Nephron progenitor cell (in vitro differentiated cells): ENCODE measurements around the gene TSPAN5.
A peak's percentile ranks its signal among the peaks of the same experiment; 100 is the strongest.

ENCODE experiments used
- DNase-seq: peaks from one replicate; pipeline ENCODE4 v3.0.0; 2021
- H3K27ac Mint-ChIP-seq: 2 replicates; pipeline ENCODE4 v1.8.0; 2021; ENCODE audit warnings: mild to moderate bottlenecking, moderate library complexity, mixed read lengths
- H3K27me3 Mint-ChIP-seq: 2 replicates; pipeline ENCODE4 v1.8.0; 2021; ENCODE audit warnings: mild to moderate bottlenecking, low read depth, mixed read lengths; ENCODE audit not compliant: poor library complexity
- H3K36me3 Mint-ChIP-seq: 2 replicates; pipeline ENCODE4 v1.8.0; 2021; ENCODE audit warnings: low read depth, mixed read lengths
- H3K4me1 Mint-ChIP-seq: 2 replicates; pipeline ENCODE4 v1.8.0; 2021; ENCODE audit warnings: mixed read lengths
- H3K4me3 Mint-ChIP-seq: 2 replicates; pipeline ENCODE4 v1.8.0; 2021; ENCODE audit warnings: mild to moderate bottlenecking, moderate library complexity, mixed read lengths
- H3K9me3 Mint-ChIP-seq: 2 replicates; pipeline ENCODE4 v1.8.0; 2021; ENCODE audit warnings: mild to moderate bottlenecking, moderate library complexity, mixed read lengths
- CTCF ChIP-seq: fragments of 200-600 bp; sonication (generic); IDR thresholded peaks from 2 replicates; pipeline ENCODE4 v1.5.0; 2021; ENCODE audit warnings: antibody characterized with exemption

Gene TSPAN5

GRCh38 chr4:98521486-98521885 is 136.9 kb downstream of the TSPAN5 start:
- Mint-ChIP-seq H3K9me3 (peaks cover 11% of the 10 kb centered on the region), H3K4me3 (no peak overlapping the region), H3K27ac (peak overlapping the region; percentile 33), H3K36me3 (peaks cover 15% of the 10 kb centered on the region), H3K27me3 (no peaks in the 10 kb centered on the region), H3K4me1 (peaks cover 68% of the 10 kb centered on the region)
- no peak for TF ChIP-seq CTCF
- DNase-seq = no peak

GRCh38 chr4:98519268-98519977 is 139.0 kb downstream of the TSPAN5 start:
- H3K27me3 Mint-ChIP-seq = no peaks in the 10 kb centered on the region
- TF ChIP-seq CTCF = no peak
- peaks cover 79% of the 10 kb centered on the region for H3K4me1 Mint-ChIP-seq
- DNase-seq = no peak
- H3K36me3 Mint-ChIP-seq = peaks cover 22% of the 10 kb centered on the region
- H3K27ac Mint-ChIP-seq = peak overlapping the region; percentile 18
- no peak overlapping the region for H3K4me3 Mint-ChIP-seq
- H3K9me3 Mint-ChIP-seq = peaks cover 14% of the 10 kb centered on the region

GRCh38 chr4:98518559-98519267 is 139.7 kb downstream of the TSPAN5 start:
- Mint-ChIP-seq H3K36me3 (peaks cover 22% of the 10 kb centered on the region), H3K4me3 (no peak overlapping the region), H3K9me3 (peaks cover 14% of the 10 kb centered on the region), H3K27ac (peak overlapping the region; percentile 77), H3K27me3 (no peaks in the 10 kb centered on the region), H3K4me1 (peaks cover 81% of the 10 kb centered on the region)
- no peak for TF ChIP-seq CTCF
- no peak for DNase-seq

DNA sequence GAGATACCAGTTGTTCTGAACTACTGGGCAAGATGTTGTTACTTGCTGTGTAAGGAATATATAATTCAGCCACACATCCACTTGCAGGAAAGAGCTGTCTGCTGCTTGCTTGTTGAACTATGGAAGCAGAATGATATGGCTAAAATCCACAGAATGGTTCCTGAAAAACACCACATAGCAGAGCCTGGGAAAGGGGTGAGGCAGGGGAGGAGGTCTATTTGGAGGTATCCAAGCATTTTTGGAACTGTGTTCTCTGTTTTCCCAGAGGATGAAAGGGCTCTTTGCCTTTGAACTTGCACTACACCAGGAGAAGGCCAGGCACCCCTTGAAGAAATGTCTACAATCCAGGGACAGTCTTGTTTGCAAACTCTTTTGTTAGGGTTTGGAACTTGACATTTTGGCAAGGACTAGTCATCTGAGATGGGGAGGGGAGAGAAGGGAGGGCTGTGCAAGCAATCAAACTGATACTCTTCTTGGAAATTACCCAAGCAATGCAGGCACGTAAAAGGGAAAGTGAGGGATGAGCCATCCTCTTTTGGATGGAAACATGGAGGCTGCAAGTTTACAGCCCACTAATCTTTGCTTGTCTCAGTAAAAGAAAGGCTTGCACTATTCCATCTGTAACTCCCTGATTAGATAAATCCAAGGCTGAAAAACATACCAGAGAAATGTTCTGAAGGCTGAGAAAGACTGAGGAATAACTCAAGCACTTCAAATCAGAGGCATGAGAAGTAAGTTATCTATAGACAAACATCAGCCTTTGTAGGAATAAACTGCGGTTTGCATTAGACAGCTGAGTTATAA is 141.0 kb downstream of the TSPAN5 start:
- H3K36me3 Mint-ChIP-seq = peaks cover 22% of the 10 kb centered on the region

More for the DNA sequence above, 141.0 kb downstream of the TSPAN5 start:
- H3K4me1 Mint-ChIP-seq = peaks cover 87% of the 10 kb centered on the region
- no peak for TF ChIP-seq CTCF
- no peak overlapping the region for H3K4me3 Mint-ChIP-seq
- H3K27ac Mint-ChIP-seq = peak overlapping the region; percentile 24
- no peaks in the 10 kb centered on the region for H3K27me3 Mint-ChIP-seq
- H3K9me3 Mint-ChIP-seq = peaks cover 14% of the 10 kb centered on the region
- no peak for DNase-seq
